PC-3 (cell line): Measurements from ENCODE around the gene PTEN. TPM values are rescaled to one million over a fixed set of nuclear protein-coding genes. Genes with fewer than 3 reads are reported as not detected.
"Not testable (repeated sequence)": the region's sequence is repeated elsewhere in the genome, so short reads cannot be mapped to it uniquely, and the experiment has no call there.

Experiments
- ATAC-seq: fragments of 200-7000 bp; cut with Tn5 transposase; 2 replicates; pipeline ENCODE4 v1.9.1; 2020; ENCODE audit warnings: mild to moderate bottlenecking, moderate library complexity
- BruUV-seq: library from RNA; stranded (reverse); fragments of 400-500 nt; replicated peaks from 2 replicates; lab custom pipeline; 2021; lab: Mats Ljungman, UMichigan
- CTCF ChIA-PET: fragments of 300-600 bp; sonication (Branson Sonifier 250); formaldehyde crosslinking; loops from one replicate; lab custom pipeline; 2022; ENCODE audit warnings: antibody characterized with exemption; lab: Charles Lee
- POLR2A ChIA-PET: fragments of 300-600 bp; sonication (Branson Sonifier 250); formaldehyde crosslinking; loops from one replicate; lab custom pipeline; 2022; ENCODE audit warnings: antibody characterized with exemption; ENCODE audit not compliant: unreplicated experiment; lab: Charles Lee
- DNase-seq: peaks from one replicate; pipeline ENCODE4 v3.0.0-alpha.2; 2015
- H2AFZ ChIP-seq: fragments of 300-600 bp; sonication (generic); 2 replicates; pipeline ENCODE4 v1.6.0; 2016; ENCODE audit warnings: antibody characterized with exemption, low read length
- H3F3A ChIP-seq: fragments of 300-600 bp; sonication (generic); one replicate; pipeline ENCODE4 v1.6.0; 2017; ENCODE audit warnings: antibody characterized with exemption, low read length, control low read depth, mild to moderate bottlenecking; ENCODE audit not compliant: unreplicated experiment
- H3K27ac ChIP-seq: fragments of 300-600 bp; sonication (generic); 2 replicates; pipeline ENCODE4 v1.5.1; 2016; ENCODE audit warnings: mild to moderate bottlenecking, low read length
- H3K27me3 ChIP-seq: fragments of 300-600 bp; sonication (generic); 2 replicates; pipeline ENCODE4 v1.6.1; 2016; ENCODE audit warnings: low read length, mixed read lengths
- H3K36me3 ChIP-seq: fragments of 300-600 bp; sonication (generic); 2 replicates; pipeline ENCODE4 v1.6.1; 2016; ENCODE audit warnings: low read depth, mixed run types, low read length, mixed read lengths
- H3K4me1 ChIP-seq: fragments of 300-600 bp; sonication (generic); 2 replicates; pipeline ENCODE4 v1.5.1; 2016; ENCODE audit warnings: low read length; ENCODE audit not compliant: insufficient read depth
- H3K4me2 ChIP-seq: fragments of 300-600 bp; sonication (generic); 2 replicates; pipeline ENCODE4 v1.6.0; 2016; ENCODE audit warnings: low read length
- H3K4me3 ChIP-seq: fragments of 300-600 bp; sonication (generic); 2 replicates; pipeline ENCODE4 v1.5.1; 2016; ENCODE audit warnings: mild to moderate bottlenecking, low read length, mixed read lengths
- H3K79me2 ChIP-seq: fragments of 300-600 bp; sonication (generic); 2 replicates; pipeline ENCODE4 v1.6.1; 2017; ENCODE audit warnings: low read length, mixed read lengths
- H3K9ac ChIP-seq: fragments of 300-600 bp; sonication (generic); 2 replicates; pipeline ENCODE4 v1.6.0; 2016; ENCODE audit warnings: mild to moderate bottlenecking, low read length
- H3K9me2 ChIP-seq: fragments of 300-600 bp; sonication (generic); replicated peaks from 2 replicates; pipeline ENCODE4 v1.6.1; 2016; ENCODE audit warnings: mixed run types, low read length, mixed read lengths
- H3K9me3 ChIP-seq: fragments of 300-600 bp; sonication (generic); 2 replicates; pipeline ENCODE4 v1.6.1; 2016; ENCODE audit warnings: low read length, mixed read lengths
- H4K20me1 ChIP-seq: fragments of 300-600 bp; sonication (generic); 2 replicates; pipeline ENCODE4 v1.6.1; 2016; ENCODE audit warnings: low read length, mixed read lengths
- CTCF ChIP-seq: fragments of 300-600 bp; sonication (generic); conservative IDR thresholded peaks from 2 replicates; pipeline ENCODE4 v1.5.1; 2017; ENCODE audit warnings: antibody characterized with exemption, low read depth, mild to moderate bottlenecking, low read length
- EZH2 ChIP-seq: fragments of 300-600 bp; sonication (generic); IDR thresholded peaks from one replicate; pipeline ENCODE4 v1.6.1; 2017; ENCODE audit warnings: antibody characterized with exemption, mild to moderate bottlenecking, low read length; ENCODE audit not compliant: unreplicated experiment
- EZH2phosphoT487 ChIP-seq: fragments of 300-600 bp; sonication (generic); IDR thresholded peaks from 2 replicates; pipeline ENCODE4 v1.6.1; 2018; ENCODE audit warnings: mild to moderate bottlenecking, antibody characterized with exemption, low read length, borderline replicate concordance
- intact Hi-C: fragments of 100-400 bp; cut with micrococcal nuclease; formaldehyde crosslinking; loops from 2 replicates; pipeline ENCODE4 v1.9.0; 2023
- total RNA-seq: library from RNA; depleted of rRNA; stranded (reverse); fragments of >200 nt; gene quantifications from 2 replicates; pipeline ENCODE4 v1.2.3, GENCODE V29; 2014

The PTEN gene
- total RNA-seq, 1 experiment from 2014 or later: 7.8 TPM

GRCh38 chr10:87852089-87852488 is 11.3 kb upstream of the PTEN start:
- intact Hi-C loops: no loop called here
- no peak overlapping the region for H3K9ac ChIP-seq
- no peak overlapping the region for H3K27ac ChIP-seq
- H3K4me2 ChIP-seq: no peak overlapping the region
- ChIA-PET CTCF (no interaction called here), POLR2A (no interaction called here)
- no peak overlapping the region for H2AFZ ChIP-seq
- no peaks in the 10 kb centered on the region for H3K27me3 ChIP-seq
- ATAC-seq: no peak
- peaks cover 18% of the 10 kb centered on the region for H3K4me1 ChIP-seq
- no peaks in the 10 kb centered on the region for H3K9me3 ChIP-seq
- no TSS peak for BruUV-seq
- no peaks in the 10 kb centered on the region for H3K9me2 ChIP-seq
- H4K20me1 ChIP-seq: no peaks in the 10 kb centered on the region
- no peaks in the 10 kb centered on the region for H3K79me2 ChIP-seq
- H3K4me3 ChIP-seq: no peak overlapping the region
- DNase-seq: no peak
- H3K36me3 ChIP-seq: no peaks in the 10 kb centered on the region
- no peak for TF ChIP-seq EZH2phosphoT487
- TF ChIP-seq EZH2: no peak
- TF ChIP-seq CTCF: no peak
- H3F3A ChIP-seq: no peaks in the 10 kb centered on the region

- H3K9ac ChIP-seq, H4K20me1 ChIP-seq, H3K4me3 ChIP-seq, H3K9me3 ChIP-seq, H3K4me2 ChIP-seq, H3K79me2 ChIP-seq, H3K27ac ChIP-seq, CTCF ChIA-PET, POLR2A ChIA-PET, H3K27me3 ChIP-seq, H3K9me2 ChIP-seq, H3K36me3 ChIP-seq, H3F3A ChIP-seq, BruUV-seq, ATAC-seq, H2AFZ ChIP-seq, intact Hi-C loops, DNase-seq, H3K4me1 ChIP-seq: not testable (repeated sequence)
Measured at GRCh38 chr10:87855247-87855646, 8.2 kb upstream of the PTEN start.

DNA sequence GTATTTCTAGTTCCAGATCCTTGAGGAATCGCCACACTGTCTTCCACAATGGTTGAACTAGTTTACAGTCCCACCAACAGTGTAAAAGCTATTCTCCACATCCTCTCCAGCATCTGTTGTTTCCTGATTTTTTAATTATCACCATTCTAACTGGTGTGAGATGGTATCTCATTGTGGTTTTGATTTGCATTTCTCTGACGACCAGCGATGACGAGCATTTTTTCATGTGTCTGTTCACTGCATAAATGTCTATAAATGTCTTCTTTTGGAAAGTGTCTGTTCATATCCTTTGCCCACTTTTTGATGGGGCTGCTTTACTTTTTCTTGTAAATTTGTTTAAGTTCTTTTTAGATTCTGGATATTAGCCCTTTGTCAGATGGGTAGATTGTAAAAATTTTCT is 7.8 kb upstream of the PTEN start:
- H3F3A ChIP-seq, H3K79me2 ChIP-seq, H3K9ac ChIP-seq, H3K9me2 ChIP-seq, H3K4me1 ChIP-seq, DNase-seq, BruUV-seq, H2AFZ ChIP-seq, CTCF ChIA-PET, intact Hi-C loops, H3K9me3 ChIP-seq, H3K4me2 ChIP-seq, H4K20me1 ChIP-seq, H3K27me3 ChIP-seq, H3K36me3 ChIP-seq, H3K27ac ChIP-seq, H3K4me3 ChIP-seq, POLR2A ChIA-PET, ATAC-seq: not testable (repeated sequence)

- Histone ChIP-seq H3F3A (no peaks in the 10 kb centered on the region), H4K20me1 (peaks cover 11% of the 10 kb centered on the region), H3K4me3 (no peak overlapping the region), H3K9me2 (no peaks in the 10 kb centered on the region), H3K79me2 (peaks cover 12% of the 10 kb centered on the region), H3K27ac (no peak overlapping the region), H3K9ac (no peak overlapping the region), H3K4me2 (peak overlapping the region; percentile 99; the same call in 1 of the 2 replicates), H3K36me3 (no peaks in the 10 kb centered on the region), H3K9me3 (no peaks in the 10 kb centered on the region), H2AFZ (no peak overlapping the region), H3K4me1 (peaks cover 16% of the 10 kb centered on the region; the same call in 1 of the 2 replicates), H3K27me3 (no peaks in the 10 kb centered on the region)
- ChIA-PET CTCF (no interaction called here), POLR2A (no interaction called here)
- DNase-seq (peak; percentile 58), ATAC-seq (no peak)
- TF ChIP-seq CTCF: peak; percentile 51; the same call in 1 of the 2 replicates
- no peak for TF ChIP-seq EZH2
- TF ChIP-seq EZH2phosphoT487: no peak
- BruUV-seq: no TSS peak
- intact Hi-C loops: loop anchor here (2.0 kb wide), 1 partner anchor 13 kb away; no protein-coding TSS in a partner anchor
Measured at GRCh38 chr10:87860156-87860795, 3.1 kb upstream of the PTEN start.
